ENCODE measurements around the gene ARHGDIA.

Gene ARHGDIA

DNA sequence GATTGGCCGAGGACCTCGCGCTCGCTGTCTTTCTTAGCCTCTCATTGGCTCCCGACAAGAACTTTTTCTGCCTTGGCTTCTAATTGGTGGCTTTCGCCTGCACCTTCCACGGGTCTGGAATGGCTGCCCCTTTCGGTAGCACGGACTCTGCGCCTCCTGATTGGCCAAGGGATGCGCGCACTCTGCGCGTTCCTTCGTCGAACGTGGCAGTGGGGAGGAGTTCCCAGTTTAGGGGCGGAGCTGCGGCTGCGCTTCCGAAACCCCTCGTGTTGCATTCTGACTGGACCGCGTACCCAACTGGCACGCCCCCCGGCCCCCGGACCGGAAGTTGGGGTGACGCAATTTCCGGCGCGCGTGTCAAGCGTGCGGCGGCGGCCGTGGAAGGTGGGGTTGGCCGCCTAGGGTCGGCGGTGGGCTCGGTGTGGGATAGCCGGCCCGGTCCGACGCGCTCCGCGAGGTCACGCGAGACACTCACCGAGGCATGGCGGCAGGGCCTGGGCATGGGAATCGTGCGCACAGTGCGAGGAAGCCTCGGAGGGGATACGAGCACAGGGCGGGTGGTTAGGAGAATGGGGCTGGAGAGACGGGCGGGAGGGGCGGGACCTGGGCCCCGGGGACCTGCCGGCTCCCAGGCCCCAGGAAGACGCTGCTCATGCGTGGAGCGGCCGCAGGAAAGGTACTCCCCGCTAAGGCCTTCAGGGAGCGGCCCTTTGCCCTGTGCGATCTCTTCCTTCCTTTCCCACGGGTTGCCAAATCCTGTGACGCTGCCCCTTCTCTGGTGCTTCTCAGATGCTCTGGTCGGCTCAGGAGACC is 10.2 kb downstream of the ARHGDIA start:
- peak; percentile 99 for DNase-seq

GRCh38 chr17:81859906-81860755 is 11.0 kb downstream of the ARHGDIA start, which contains the start of gene P4HB:
Gene P4HB, minus strand, starts transcription at chr17:81860535. Its CDS starts 64 bp downstream, at chr17:81860471.
- DNase-seq, result no peak

- DNase-seq, result no peak
Measured at GRCh38 chr17:81858967-81859905, 11.9 kb downstream of the ARHGDIA start.

GRCh38 chr17:81858170-81858966 is 12.8 kb downstream of the ARHGDIA start:
- no peak for DNase-seq

DNA sequence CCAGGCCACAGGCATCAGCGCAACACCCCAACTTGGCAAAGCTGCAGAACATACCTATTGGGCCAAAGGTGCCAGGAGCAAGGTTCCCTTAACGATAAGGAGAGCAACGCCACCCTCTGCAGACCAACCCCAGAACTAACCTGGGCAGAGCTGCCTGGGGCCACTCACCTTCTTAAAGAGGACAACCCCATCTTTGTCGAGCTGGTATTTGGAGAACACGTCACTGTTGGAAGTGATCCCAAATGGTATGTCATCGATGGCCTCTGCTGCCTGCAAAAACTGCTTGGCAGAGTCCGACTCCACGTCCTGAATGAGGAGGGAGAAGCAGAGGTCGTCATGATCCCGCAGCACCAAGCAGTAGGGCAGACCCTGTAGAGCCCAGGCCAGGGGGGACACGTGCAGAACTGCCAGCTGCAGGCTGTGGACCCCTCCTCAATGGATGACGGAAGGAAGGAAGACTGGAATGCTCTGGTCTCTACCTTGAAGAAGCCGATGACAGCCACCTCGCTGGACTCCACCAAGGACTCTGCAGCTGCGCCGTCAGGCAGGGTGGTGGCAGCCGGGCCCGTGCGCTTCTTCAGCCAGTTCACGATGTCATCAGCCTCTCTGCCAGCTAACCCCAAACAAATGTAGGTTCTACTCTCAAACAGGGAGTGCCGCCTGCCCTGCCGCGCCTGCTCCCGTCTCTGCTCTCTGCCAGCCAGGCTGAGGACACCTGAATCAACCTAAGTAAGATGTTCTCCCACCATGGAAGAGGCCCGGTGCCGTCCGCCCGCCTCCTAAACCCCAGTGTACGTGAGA is 16.0 kb downstream of the ARHGDIA start:
- DNase-seq, result no peak

DNA sequence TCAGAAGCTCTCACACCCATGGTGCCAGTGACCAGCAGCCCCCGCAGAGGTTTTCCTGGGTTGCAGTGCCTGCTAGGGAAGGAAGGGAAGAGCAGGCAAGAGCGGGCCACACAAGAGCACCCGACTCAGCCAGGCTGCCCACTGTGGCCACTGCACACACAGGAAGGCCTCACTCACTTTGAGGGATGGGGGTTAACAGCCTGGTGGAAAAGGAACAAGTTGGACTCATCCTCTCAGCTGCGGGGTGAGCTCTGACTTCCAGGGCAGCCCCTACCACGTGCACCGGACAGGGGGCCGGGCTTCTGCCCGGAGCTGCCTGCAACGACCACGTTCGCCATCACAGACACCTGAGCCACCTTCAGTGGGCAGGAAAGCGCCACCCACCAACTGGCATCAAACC is 18.9 kb downstream of the ARHGDIA start:
- DNase-seq, result no peak

DNA sequence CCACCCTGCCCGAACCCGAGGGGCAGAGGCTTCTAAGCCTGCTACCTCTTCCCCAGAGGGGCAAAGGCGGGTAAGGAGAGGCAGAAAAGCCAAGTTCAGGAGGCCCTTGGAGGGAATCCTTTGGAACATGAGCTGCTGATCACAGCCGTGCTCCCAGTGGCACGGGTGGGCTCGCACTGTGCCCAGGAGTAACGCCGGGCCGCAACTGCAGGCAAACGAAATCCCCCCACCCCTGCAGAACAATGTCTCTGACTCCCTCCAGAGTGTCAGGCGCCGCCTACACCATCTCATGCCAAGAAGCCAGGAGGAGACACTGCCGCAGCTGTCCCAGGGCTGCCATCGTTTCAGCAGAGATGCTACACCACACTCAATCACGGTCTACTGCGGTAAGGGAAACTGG is 19.7 kb downstream of the ARHGDIA start:
- no peak for DNase-seq

DNA sequence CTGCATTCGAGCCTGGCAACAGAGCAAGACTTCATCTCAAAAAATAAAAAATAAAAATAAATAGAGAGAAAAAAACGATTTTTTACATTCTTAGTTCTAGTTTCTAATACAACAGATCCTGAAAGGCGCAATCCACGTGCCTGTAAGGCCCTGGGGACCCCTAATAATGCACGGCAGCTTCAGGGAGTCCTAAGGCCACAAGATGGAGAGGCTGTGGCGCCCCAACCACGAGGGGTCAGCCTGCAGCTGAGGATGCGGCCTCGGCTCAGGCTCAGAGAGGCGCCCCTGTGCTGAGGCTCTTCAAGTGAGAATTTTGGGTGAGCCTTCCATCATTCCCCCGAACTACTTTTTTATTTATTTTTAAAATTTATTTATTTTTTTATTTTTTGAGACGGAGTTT is 21.7 kb downstream of the ARHGDIA start:
- DNase-seq, result no peak

DNA sequence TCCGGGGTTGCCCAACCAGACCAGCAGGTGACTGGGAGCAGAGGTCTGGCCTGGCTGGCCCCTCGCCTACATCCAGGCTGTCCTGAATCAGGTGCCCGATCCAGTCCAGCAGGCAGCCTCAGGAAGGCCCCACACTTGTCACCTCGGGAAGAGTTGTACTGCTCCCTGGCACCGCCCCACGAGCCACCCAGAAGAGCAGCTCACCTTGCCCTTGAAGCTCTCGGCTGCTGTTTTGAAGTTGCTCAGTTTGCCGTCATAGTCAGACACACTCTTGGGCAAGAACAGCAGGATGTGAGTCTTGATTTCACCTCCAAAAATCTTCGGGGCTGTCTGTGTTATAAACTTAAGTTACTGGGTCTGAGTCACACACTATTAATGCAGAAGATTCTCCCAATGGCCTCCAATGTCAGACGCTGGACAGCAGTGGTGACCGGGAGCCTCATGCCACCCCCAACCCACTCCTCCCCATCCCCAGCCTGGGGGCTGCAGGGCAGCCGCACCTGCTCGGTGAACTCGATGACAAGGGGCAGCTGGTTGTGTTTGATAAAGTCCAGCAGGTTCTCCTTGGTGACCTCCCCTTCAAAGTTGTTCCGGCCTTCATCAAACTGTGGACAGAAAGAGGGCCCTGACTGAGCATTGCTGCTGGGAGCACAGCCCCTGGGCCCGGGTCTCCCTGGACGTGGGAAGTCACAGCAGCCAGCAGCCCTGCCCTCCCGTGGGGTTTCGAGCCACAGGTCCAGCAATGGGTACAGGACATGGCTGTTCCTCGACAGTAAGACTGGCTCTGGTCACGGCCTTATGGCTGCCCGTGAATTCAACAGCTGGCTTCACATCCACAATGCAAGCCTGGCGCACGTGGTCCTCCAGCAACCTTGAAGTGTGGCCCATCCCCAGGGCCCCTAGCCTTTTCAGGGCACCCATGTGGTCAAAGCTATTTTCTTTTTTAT is 24.1 kb downstream of the ARHGDIA start:
- DNase-seq, result no peak

DNA sequence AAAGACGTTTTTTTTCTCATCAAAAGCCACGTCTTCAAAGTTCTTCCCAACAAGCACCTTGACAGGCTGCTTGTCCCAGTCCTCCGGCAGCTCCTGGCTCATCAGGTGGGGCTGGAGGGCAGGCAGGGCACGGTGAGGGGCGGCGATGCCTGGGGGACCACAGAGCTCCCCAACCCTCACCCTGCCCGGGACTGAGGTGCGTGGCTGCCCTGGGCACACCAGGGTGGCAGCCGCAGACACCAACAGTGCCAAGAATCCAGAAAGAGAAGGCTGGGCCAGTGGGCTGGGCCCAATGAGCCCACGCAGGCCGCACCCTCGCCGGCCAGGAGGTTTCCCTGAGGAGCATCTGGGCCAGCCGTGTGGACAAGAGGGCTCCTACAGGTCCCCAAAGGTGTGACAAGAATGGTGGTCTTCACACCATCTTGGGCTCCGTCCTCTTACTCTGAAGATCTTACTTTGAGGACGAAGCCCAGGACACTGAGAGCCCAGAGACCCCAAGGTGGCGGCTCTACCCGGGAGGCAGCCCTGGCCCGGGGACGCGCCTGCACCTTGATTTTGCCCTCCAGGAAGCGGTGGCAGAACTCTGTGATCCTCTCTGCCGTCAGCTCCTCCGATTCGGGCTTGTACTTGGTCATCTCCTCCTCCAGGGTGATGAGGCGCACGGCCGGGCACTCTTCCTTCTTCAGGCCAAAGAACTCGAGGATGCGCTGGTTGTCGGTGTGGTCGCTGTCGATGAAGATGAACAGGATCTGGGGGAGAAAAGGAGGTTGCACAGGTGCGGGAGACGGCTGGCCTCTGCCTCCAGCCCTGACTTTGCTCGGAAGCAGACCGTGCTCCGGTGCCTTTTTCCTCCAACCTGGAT is 25.0 kb downstream of the ARHGDIA start:
- DNase-seq, result no peak

DNA sequence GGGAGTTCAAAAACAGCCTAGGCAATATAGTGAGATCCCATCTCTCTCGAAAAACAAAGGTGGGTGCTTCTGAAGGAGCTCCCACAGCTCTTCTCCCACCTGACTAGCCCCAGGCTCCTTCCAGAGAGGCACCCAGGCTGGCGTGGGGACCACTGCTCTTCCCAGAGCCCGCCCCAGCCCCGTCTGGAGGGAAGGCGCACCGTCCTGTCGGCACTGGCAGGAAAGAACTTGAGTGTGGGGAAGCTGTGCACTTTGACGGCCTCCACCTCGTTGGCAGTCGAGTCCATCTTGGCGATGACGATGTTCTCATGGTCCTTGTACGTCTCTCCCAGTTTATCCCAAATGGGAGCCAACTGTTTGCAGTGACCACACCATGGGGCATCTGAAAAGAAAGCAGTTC is 25.8 kb downstream of the ARHGDIA start:
- no peak for DNase-seq

GRCh38 chr17:81844887-81845286 is 26.2 kb downstream of the ARHGDIA start:
- no peak for DNase-seq

DNA sequence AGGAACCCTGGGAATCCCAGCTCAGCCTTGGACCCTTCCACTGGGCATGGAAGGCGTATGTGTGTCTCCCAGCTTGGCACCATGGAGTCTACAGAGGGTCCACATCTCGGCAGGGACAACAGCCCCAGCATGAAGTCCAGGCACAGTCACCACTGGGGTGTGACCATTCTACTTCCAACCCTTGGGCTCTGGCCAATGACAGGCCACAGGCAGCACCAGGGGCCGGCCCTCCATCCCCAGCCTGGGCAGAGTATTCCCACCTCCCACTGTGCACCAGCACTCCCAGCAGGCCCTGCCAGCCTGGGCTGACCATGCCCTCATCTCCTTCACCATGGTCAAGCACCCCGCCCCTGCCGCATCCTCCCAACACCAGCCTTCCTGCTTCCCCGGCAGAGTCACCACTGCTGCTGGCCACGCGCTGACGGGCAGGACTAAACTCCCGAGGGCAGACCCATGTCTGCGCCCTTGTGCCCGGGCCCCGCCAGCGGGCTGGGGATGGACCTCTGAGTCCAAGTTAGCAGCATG is 26.7 kb downstream of the ARHGDIA start:
- no peak for DNase-seq

DNA sequence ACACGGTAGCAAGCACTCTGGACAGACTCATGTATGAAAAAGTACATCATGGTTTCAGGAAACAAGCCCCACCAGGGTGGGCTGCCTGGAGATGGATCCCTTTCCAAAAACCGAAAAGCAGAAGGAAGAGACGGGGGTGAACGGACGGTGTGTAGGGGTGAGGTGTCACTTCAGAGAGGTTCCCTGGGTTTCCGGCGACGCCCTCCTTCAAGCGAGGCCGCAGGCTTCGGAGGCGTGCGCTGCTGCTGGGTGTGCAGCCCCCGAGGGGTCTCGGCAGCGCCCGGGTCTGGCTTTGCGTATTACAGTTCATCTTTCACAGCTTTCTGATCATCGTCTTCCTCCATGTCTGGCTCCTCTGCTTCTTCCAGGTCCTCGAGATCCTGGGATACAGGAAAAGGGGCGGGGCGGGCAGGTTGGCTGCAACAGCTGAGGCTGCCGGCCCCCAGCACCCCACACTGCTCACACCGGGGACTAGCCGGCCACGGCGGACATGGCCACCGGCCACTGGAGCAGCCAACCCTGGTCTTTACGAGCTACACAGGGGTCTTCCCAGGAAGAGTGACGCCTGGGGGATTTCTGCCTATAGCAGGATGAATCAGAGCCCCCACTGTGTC is 27.3 kb downstream of the ARHGDIA start:
- DNase-seq, result no peak

- DNase-seq, result no peak
Measured at GRCh38 chr17:81842725-81843504, 28.2 kb downstream of the ARHGDIA start.

GRCh38 chr17:81842378-81842724 is 28.8 kb downstream of the ARHGDIA start:
- DNase-seq, result no peak

GRCh38 chr17:81841866-81842265 is 29.3 kb downstream of the ARHGDIA start:
- no peak for DNase-seq

Data from stimulated activated CD4-positive, alpha-beta T cell treated with anti-CD3 and anti-CD28 coated beads, Interleukin-4, amount 100 ng/mL, for 24 hours (primary cell).